Gastroesophageal sphincter (tissue), 4 donors: ENCODE data around the gene TTLL9. TPM values are rescaled to one million over a fixed set of nuclear protein-coding genes. Genes with fewer than 3 reads are reported as not detected.

Source experiments
- ATAC-seq: fragments of 150-250 bp; one replicate; pipeline ENCODE4 v1.9.1; 2016; ENCODE audit warnings: mild to moderate bottlenecking, moderate library complexity
- H3K27ac ChIP-seq, 4 donors: fragments of 200-600 bp; sonication (generic) in 3 of 4; 1 replicate in 3 of 4; 2 replicates in 1 of 4; pipeline ENCODE4 v1.5.1; 2016 to 2019
- H3K27me3 ChIP-seq: fragments of 200-600 bp; sonication (generic); one replicate; pipeline ENCODE4 v1.5.1; 2019
- H3K36me3 ChIP-seq, 2 donors: fragments of 200-600 bp; sonication (generic); one replicate each; pipeline ENCODE4 v1.5.1; 2019; ENCODE audit warnings: control low read depth in 1 of 2
- H3K4me1 ChIP-seq, 3 donors: fragments of 200-600 bp; sonication (generic); 1 replicate in 2 of 3; 2 replicates in 1 of 3; pipeline ENCODE4 v1.5.1; 2016 to 2019; ENCODE audit warnings: control low read depth in 2 of 3
- H3K4me3 ChIP-seq, 2 donors: fragments of 200-600 bp; sonication (generic); one replicate each; pipeline ENCODE4 v1.5.1; 2019; ENCODE audit warnings: mild to moderate bottlenecking in 1 of 2, moderate library complexity in 1 of 2
- H3K9me3 ChIP-seq, 3 donors: fragments of 200-600 bp; sonication (generic); one replicate each; pipeline ENCODE4 v1.5.1; 2017 to 2019; ENCODE audit warnings: control low read depth in 2 of 3
- EP300 ChIP-seq: sonication (generic); formaldehyde crosslinking; IDR thresholded peaks from one replicate; pipeline ENCODE4 v1.6.1; 2017; ENCODE audit warnings: antibody characterized with exemption, mild to moderate bottlenecking
- POLR2A ChIP-seq, 2 donors: fragments of 450-650 bp; IDR thresholded peaks; one replicate each; pipeline ENCODE4 v1.6.1; 2017; ENCODE audit warnings: antibody characterized with exemption in 2 of 2, mild to moderate bottlenecking in 2 of 2, moderate library complexity in 1 of 2
- POLR2AphosphoS5 ChIP-seq: sonication (generic); formaldehyde crosslinking; IDR thresholded peaks from one replicate; pipeline ENCODE4 v1.6.1; 2017; ENCODE audit warnings: antibody characterized with exemption
- WGBS, 2 donors: methylation state at CpG; one replicate each; pipeline ENCODE4 v1.1.5; 2018; ENCODE audit warnings: low coverage in 1 of 2; 5-methylcytosine and 5-hydroxymethylcytosine counted together
- total RNA-seq, 4 donors: library from RNA; depleted of rRNA; stranded (reverse); fragments of >200 nt; gene quantifications; one replicate each; pipeline ENCODE4 v1.1.0, GENCODE V29; 2016
- TF ChIP-seq, protein P1 (sequence below), 4 experiments: fragments of 200-600 bp in 2 of 4; fragments of 450-650 bp in 2 of 4; sonication (generic) in 1 of 4; IDR thresholded peaks; one replicate each; pipeline ENCODE4 v1.5.1; 2017 to 2019; ENCODE audit warnings: antibody characterized with exemption in 4 of 4, mild to moderate bottlenecking in 2 of 4, moderate library complexity in 2 of 4

Gene TTLL9
- total RNA-seq, 4 donors from 2014 or later = 0.47 TPM; not detected in 3

DNA sequence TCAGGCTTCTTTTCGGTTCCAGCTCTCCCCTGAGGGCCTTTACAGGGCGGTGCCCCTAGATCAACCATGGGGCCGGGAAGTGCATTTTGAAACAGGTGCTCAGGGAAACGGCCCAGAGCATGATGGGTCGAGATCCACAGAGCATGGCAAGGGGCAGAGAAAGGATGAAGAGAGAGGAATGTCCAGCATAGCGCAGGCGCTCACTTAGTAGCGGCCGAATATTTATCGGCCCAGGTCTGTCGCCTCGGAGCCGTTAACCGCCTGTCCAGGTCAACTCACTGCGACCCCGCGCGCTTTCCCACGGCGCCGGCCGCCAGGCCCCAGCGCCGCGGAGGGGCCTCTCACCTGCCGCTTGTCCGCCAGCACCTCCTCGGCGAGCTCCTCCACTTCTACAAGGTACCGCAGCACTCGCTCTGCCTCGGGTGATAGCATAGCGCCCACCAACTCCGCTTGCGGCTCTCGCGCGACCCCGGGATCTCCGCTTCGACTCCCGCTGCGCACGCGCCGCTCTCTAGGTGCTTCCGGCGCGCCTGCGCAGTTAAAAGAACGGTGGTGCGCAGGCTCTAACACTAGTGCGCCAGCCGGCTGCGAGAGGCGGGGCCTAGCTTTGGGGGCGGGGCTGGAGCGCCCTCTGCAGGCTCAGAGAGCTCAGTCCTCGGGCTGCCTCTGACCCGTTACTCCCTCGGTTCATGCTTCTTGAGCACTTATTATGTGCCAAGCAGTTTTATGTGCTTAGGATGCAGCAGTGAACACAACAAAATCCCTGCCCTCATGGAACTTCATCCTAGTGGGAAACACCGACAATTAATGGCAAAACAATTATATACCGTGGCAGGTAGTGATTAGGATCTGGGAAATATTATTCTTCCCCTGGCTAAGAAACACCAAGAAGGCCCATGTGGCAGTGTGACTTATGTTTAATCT is 81.4 kb downstream of the TTLL9 start, which contains the start of gene PDRG1:
PDRG1 (minus strand) TSS at position 517 of the 924 bp plus-strand sequence; CDS start at position 432, 85 bp downstream.
- Histone ChIP-seq H3K9me3 (peaks cover 0 to 5% (median 0%) of the 10 kb centered on the region in 3 donors), H3K4me3 (peak within 1 kb of the TSS; percentile 57 to 81), H3K27ac (peak within 1 kb of the TSS; percentile 13 to 90 (median 84)), H3K36me3 (peaks cover 5 to 30% of the 10 kb centered on the region in 2 donors), H3K4me1 (peaks cover 5 to 28% (median 11%) of the 10 kb centered on the region in 3 donors), H3K27me3 (peaks cover 10% of the 10 kb centered on the region)
- WGBS, 2 donors = 0 to 5% methylated on average over 4 to 5 of the region's 63 CpGs
- ATAC-seq = peak; percentile 98
- TF ChIP-seq POLR2A (IDR thresholded peaks at IDR 0.05) (peak; percentile 58 to 65), POLR2AphosphoS5 (peak; percentile 66), EP300 (no peak)
- TF ChIP-seq, protein P1, sequence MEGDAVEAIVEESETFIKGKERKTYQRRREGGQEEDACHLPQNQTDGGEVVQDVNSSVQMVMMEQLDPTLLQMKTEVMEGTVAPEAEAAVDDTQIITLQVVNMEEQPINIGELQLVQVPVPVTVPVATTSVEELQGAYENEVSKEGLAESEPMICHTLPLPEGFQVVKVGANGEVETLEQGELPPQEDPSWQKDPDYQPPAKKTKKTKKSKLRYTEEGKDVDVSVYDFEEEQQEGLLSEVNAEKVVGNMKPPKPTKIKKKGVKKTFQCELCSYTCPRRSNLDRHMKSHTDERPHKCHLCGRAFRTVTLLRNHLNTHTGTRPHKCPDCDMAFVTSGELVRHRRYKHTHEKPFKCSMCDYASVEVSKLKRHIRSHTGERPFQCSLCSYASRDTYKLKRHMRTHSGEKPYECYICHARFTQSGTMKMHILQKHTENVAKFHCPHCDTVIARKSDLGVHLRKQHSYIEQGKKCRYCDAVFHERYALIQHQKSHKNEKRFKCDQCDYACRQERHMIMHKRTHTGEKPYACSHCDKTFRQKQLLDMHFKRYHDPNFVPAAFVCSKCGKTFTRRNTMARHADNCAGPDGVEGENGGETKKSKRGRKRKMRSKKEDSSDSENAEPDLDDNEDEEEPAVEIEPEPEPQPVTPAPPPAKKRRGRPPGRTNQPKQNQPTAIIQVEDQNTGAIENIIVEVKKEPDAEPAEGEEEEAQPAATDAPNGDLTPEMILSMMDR (IDR thresholded peaks at IDR 0.05) = peak; percentile 77 to 96 (median 87)

DNA sequence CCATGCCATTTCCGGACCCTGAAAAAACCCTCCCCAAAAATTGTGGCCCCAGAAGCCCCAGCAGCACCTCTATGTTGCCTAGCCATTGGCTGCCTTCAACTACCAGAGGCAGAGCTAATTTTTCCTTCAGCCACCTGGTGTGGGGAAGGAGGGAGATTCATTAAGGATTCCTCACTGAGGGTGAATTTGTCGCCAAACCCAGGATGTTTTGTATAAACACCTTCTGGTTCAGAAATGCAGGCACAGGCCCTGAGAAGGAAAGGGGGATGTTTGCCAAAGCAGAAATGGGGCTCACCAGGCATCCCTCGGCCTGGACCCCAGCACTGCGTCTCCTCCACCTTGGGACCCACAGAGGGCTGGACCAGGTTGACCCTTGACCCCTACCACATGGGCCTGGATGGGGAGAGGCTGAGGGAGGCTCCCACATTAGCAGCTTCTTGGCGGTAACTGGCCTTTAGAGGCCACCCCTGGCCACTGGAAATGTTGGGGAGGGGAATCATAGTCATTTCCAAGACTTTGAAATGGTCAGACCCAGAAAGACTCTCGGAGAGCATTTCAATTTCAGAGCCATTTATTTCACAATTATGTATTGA is 83.2 kb downstream of the TTLL9 start:
- H3K27me3 ChIP-seq = peaks cover 23% of the 10 kb centered on the region
- WGBS, 2 donors = 74 to 75% methylated on average over 1 to 2 of the region's 6 CpGs
- peaks cover 5 to 28% (median 11%) of the 10 kb centered on the region in 3 donors for H3K4me1 ChIP-seq
- no peaks in the 10 kb centered on the region for H3K9me3 ChIP-seq
- no peak overlapping the region for H3K4me3 ChIP-seq
- TF ChIP-seq POLR2AphosphoS5 = no peak
- TF ChIP-seq, protein P1 (IDR thresholded peaks at IDR 0.05) = no peak
- TF ChIP-seq POLR2A (IDR thresholded peaks at IDR 0.05) = no peak
- no peak for TF ChIP-seq EP300
- H3K27ac ChIP-seq = no peak overlapping the region
- no peak for ATAC-seq
- H3K36me3 ChIP-seq = peaks cover 0 to 12% of the 10 kb centered on the region in 2 donors

DNA sequence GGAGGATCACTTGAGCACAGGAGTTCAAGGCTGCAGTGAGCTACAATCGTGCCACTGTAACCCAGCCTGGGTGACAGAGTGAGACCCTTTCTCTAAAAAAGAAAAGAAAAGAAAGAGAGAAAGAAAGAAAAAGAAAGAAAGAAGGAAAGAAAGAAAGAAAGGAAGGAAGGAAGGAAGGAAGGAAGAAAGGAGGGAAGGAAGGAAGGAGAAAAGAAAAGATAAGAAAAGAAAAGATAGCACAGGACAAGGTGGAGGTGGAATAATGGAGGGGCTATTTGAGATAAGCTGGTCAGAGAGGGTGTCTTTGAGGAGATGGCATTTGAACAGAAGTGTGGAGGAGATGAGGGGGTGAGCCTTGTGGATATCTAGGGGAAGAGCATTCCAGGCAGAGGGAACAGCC is 84.1 kb downstream of the TTLL9 start:
- H3K27ac ChIP-seq = no peak overlapping the region
- no peak for TF ChIP-seq EP300
- no peak for TF ChIP-seq POLR2A (IDR thresholded peaks at IDR 0.05)
- TF ChIP-seq POLR2AphosphoS5 = no peak
- TF ChIP-seq, protein P1 (IDR thresholded peaks at IDR 0.05) = no peak
- no peak overlapping the region for H3K4me3 ChIP-seq
- 63 to 82% methylated on average over 1 of the region's 1 CpG for WGBS, 2 donors
- H3K27me3 ChIP-seq = peaks cover 30% of the 10 kb centered on the region
- H3K4me1 ChIP-seq = peaks cover 5 to 23% (median 11%) of the 10 kb centered on the region in 3 donors
- no peak for ATAC-seq
- no peaks in the 10 kb centered on the region for H3K9me3 ChIP-seq
- peaks cover 0 to 3% of the 10 kb centered on the region in 2 donors for H3K36me3 ChIP-seq

DNA sequence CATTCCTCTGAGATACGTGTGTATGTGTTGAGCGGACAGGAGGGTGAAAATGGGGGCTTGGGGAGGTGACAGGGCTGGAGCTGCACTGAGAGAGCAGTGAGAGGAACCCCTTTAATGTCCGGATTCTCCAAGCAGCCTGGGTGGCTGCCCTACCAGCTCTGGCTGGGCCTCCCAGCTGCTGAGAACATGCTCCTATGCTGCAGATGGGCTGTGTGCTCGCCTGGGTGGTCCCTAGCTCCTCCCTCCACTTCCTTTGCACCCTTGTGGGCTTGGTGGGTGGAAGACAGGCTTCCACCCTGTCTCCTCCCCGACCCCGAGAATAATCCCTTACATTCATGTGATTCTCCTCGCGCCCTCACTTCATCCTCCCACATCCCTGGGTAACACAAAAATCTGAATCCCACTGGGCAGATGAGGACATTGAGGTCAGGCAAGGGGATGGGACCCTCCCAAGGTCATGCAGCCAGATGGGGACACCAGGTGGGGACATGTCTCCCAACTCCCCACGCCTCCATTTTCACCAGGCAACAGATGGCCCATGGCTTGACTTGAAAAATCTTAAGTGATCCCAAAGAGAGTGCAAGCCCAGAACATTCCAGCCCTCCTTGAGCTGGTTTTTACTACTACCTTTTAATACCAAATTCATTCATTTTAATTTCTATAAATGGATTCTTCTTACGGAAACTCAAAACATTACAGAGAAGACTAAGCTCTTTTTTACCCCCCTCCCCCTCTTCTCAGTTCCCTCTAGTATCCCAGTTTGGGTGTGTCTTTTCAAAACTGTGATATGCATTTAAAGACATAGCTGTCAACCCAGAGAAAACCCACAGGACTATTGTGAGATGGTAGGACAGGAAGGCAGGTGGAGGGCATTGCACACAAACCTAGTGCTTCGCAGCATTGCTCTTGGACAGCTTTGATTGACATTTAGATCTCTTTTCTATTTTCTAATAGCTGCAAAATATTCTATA is 86.4 kb downstream of the TTLL9 start:
- Histone ChIP-seq H3K36me3 (no peaks in the 10 kb centered on the region), H3K4me1 (peaks cover 0 to 4% (median 0%) of the 10 kb centered on the region in 3 donors), H3K27ac (no peak overlapping the region), H3K27me3 (peaks cover 43% of the 10 kb centered on the region), H3K4me3 (no peak overlapping the region), H3K9me3 (no peaks in the 10 kb centered on the region)
- no peak for TF ChIP-seq POLR2AphosphoS5
- no peak for TF ChIP-seq POLR2A (IDR thresholded peaks at IDR 0.05)
- TF ChIP-seq, protein P1 (IDR thresholded peaks at IDR 0.05) = no peak
- no peak for TF ChIP-seq EP300
- WGBS, 2 donors = 24 to 28% methylated on average over 5 of the region's 11 CpGs
- no peak for ATAC-seq
